A549 (cell line): ENCODE data around the gene ARMH3.

Experiments used
- EP300 ChIP-seq, 2 experiments: fragments of >200 bp; sonication (Bioruptor Twin); formaldehyde crosslinking; IDR thresholded peaks; 2 replicates in 1 of 2; 3 replicates in 1 of 2; pipeline ENCODE4 v1.6.1; 2016 to 2017
- ESRRA ChIP-seq: fragments of 150-350 bp; IDR thresholded peaks from 2 replicates; pipeline ENCODE4 v1.6.1; 2014; ENCODE audit warnings: mild to moderate bottlenecking, low read length, borderline replicate concordance
- JUNB ChIP-seq: fragments of >200 bp; sonication (Bioruptor Twin); formaldehyde crosslinking; IDR thresholded peaks from 2 replicates; pipeline ENCODE4 v1.6.1; 2016
- NR3C1 ChIP-seq: fragments of >200 bp; sonication (Bioruptor Twin); formaldehyde crosslinking; IDR thresholded peaks from 3 replicates; pipeline ENCODE4 v1.6.1; 2017
- PHF8 ChIP-seq: fragments of 200-600 bp; sonication (generic); IDR thresholded peaks from 2 replicates; pipeline ENCODE4 v1.6.1; 2016; ENCODE audit warnings: low read depth, mild to moderate bottlenecking, antibody characterized with exemption, moderate library complexity, borderline replicate concordance
- POLR2A ChIP-seq: IDR thresholded peaks from 2 replicates; pipeline ENCODE4 v1.6.1; 2012; ENCODE audit warnings: mild to moderate bottlenecking, low read length
- RNF2 ChIP-seq: fragments of 200-600 bp; sonication (generic); IDR thresholded peaks from 2 replicates; pipeline ENCODE4 v1.6.1; 2016; ENCODE audit warnings: low read depth, mild to moderate bottlenecking, antibody characterized with exemption, moderate library complexity, borderline replicate concordance
- SMC3 ChIP-seq: fragments of >200 bp; sonication (Bioruptor Twin); formaldehyde crosslinking; IDR thresholded peaks from 3 replicates; pipeline ENCODE4 v1.6.1; 2018; ENCODE audit warnings: inconsistent platforms
- TF ChIP-seq, protein P1 (sequence below): fragments of >200 bp; sonication (Bioruptor Twin); formaldehyde crosslinking; IDR thresholded peaks from 3 replicates; pipeline ENCODE4 v1.5.1; 2016
- TF ChIP-seq, protein P2 (sequence below): IDR thresholded peaks from 2 replicates; pipeline ENCODE4 v1.6.1; 2012
- TF ChIP-seq, protein P3 (sequence below): fragments of >200 bp; sonication (Bioruptor Twin); formaldehyde crosslinking; IDR thresholded peaks from 2 replicates; pipeline ENCODE4 v1.6.1; 2016

DNA sequence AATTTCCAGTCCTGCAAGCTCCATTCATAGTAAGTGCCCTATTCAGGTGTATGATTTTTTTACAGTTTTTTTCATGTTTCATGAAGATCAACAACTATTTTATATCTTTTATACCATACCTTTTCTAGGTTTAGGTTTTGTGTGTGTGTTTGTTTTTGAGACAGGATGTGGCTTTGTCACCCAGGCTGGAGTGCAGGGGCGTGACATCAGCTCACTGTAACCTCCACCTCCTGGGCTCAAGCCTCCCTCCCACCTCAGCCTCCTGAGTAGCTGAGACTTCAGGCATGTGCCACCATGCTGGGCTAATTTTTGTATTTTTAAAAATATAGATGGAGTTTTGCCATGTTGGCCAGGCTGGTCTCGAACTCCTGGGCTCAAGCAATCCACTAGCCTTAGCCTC is 35.0 kb downstream of the ARMH3 start:
- TF ChIP-seq, protein P1, sequence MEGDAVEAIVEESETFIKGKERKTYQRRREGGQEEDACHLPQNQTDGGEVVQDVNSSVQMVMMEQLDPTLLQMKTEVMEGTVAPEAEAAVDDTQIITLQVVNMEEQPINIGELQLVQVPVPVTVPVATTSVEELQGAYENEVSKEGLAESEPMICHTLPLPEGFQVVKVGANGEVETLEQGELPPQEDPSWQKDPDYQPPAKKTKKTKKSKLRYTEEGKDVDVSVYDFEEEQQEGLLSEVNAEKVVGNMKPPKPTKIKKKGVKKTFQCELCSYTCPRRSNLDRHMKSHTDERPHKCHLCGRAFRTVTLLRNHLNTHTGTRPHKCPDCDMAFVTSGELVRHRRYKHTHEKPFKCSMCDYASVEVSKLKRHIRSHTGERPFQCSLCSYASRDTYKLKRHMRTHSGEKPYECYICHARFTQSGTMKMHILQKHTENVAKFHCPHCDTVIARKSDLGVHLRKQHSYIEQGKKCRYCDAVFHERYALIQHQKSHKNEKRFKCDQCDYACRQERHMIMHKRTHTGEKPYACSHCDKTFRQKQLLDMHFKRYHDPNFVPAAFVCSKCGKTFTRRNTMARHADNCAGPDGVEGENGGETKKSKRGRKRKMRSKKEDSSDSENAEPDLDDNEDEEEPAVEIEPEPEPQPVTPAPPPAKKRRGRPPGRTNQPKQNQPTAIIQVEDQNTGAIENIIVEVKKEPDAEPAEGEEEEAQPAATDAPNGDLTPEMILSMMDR = no peak
- no peak for TF ChIP-seq SMC3
- TF ChIP-seq, protein P2, sequence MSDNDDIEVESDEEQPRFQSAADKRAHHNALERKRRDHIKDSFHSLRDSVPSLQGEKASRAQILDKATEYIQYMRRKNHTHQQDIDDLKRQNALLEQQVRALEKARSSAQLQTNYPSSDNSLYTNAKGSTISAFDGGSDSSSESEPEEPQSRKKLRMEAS = no peak
- no peak for TF ChIP-seq POLR2A
- TF ChIP-seq ESRRA = no peak
- TF ChIP-seq, protein P3, sequence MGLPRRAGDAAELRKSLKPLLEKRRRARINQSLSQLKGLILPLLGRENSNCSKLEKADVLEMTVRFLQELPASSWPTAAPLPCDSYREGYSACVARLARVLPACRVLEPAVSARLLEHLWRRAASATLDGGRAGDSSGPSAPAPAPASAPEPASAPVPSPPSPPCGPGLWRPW = no peak
- TF ChIP-seq NR3C1 = no peak
- no peak for TF ChIP-seq JUNB
- TF ChIP-seq EP300 (IDR thresholded peaks at IDR 0.05) = no peak
- TF ChIP-seq RNF2 = no peak
- TF ChIP-seq PHF8 = no peak
